Measurements from ENCODE around the gene WDR35. TPM values are rescaled to one million over a fixed set of nuclear protein-coding genes. Genes with fewer than 3 reads are reported as not detected.
A peak's percentile ranks its signal among the peaks of the same experiment; 100 is the strongest.
"Not testable (repeated sequence)": the region's sequence is repeated elsewhere in the genome, so short reads cannot be mapped to it uniquely, and the experiment has no call there.

WDR35 gene
- total RNA-seq, 1 donor from 2014 or later = 10.3 TPM

DNA sequence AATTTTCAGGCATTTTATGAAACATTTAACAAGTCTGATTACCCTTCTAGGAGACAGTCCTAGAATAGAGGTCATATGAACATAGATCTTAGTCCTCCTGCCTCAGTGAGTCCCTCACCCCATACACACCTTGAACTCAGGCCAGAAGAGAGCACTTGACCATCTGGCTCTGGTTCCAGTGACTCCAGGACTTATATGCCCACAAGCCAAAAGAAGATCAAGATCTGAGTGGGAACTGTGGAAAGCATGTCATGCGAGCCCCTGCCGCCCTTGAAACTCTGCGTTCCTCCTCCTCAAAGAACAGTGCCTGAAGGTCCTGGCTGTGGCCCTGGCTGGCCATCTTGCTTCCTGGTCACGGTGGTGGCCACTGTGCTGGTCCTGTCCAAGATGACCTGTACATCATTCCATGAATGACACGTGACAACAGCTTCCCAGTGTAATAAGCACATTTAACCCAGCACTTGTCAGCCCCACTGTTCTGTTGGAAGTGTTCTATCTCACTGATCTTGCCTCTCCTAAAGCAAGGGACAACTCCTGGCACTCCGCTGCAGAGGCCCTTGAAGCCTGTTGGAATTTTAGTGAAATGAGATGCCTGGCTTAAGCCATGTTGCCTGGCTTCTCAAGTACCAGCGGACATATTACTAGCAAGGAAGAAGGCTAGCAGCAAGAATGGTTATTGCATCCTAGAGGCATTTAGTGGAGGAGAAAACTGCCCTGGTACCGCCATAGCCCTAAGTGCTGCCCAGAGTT lies 105.8 kb downstream of the WDR35 start:
- H3K4me1 Mint-ChIP-seq (ENCODE audit: unreplicated experiment) = peaks cover 3% of the 10 kb centered on the region
- H3K27ac Mint-ChIP-seq (ENCODE audit: unreplicated experiment) = no peak overlapping the region
- TF ChIP-seq, protein P1, sequence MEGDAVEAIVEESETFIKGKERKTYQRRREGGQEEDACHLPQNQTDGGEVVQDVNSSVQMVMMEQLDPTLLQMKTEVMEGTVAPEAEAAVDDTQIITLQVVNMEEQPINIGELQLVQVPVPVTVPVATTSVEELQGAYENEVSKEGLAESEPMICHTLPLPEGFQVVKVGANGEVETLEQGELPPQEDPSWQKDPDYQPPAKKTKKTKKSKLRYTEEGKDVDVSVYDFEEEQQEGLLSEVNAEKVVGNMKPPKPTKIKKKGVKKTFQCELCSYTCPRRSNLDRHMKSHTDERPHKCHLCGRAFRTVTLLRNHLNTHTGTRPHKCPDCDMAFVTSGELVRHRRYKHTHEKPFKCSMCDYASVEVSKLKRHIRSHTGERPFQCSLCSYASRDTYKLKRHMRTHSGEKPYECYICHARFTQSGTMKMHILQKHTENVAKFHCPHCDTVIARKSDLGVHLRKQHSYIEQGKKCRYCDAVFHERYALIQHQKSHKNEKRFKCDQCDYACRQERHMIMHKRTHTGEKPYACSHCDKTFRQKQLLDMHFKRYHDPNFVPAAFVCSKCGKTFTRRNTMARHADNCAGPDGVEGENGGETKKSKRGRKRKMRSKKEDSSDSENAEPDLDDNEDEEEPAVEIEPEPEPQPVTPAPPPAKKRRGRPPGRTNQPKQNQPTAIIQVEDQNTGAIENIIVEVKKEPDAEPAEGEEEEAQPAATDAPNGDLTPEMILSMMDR (IDR thresholded peaks at IDR 0.05; ENCODE audit: unreplicated experiment) = no peak
- H3K9me3 Mint-ChIP-seq (ENCODE audit: unreplicated experiment) = peaks cover 5% of the 10 kb centered on the region
- H3K27me3 Mint-ChIP-seq (ENCODE audit: unreplicated experiment) = peaks cover 10% of the 10 kb centered on the region
- H3K4me3 Mint-ChIP-seq (ENCODE audit: unreplicated experiment) = no peak overlapping the region
- H3K36me3 Mint-ChIP-seq (ENCODE audit: low read depth, unreplicated experiment) = peaks cover 9% of the 10 kb centered on the region
- no peak for DNase-seq (ENCODE audit: low spot score)

DNA sequence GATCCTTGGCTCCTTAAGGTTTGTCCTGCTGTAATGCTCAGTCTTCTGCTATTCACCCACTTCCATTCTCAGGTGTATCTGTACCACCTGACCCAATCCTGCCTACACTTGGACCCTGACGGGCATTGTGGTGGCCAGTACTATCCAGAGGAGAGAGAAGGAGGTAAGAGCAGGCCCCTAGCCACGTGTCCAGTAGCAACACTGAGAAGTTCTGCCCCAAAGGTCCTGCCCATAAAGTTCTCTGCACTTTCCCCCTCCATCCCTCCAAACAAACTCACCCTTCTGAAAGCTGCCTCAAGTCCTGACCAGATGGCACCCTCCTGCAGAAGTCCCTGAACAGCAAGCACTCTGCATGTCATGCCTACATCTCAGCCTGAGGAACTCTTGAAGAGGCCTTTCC lies 106.4 kb downstream of the WDR35 start:
- H3K4me3 Mint-ChIP-seq (ENCODE audit: unreplicated experiment) = no peak overlapping the region
- H3K27ac Mint-ChIP-seq (ENCODE audit: unreplicated experiment) = no peak overlapping the region
- H3K36me3 Mint-ChIP-seq (ENCODE audit: low read depth, unreplicated experiment) = peaks cover 11% of the 10 kb centered on the region
- H3K9me3 Mint-ChIP-seq (ENCODE audit: unreplicated experiment) = peaks cover 5% of the 10 kb centered on the region
- peaks cover 10% of the 10 kb centered on the region for H3K27me3 Mint-ChIP-seq (ENCODE audit: unreplicated experiment)
- no peak for DNase-seq (ENCODE audit: low spot score)
- TF ChIP-seq, protein P1 (IDR thresholded peaks at IDR 0.05; ENCODE audit: unreplicated experiment) = no peak
- H3K4me1 Mint-ChIP-seq (ENCODE audit: unreplicated experiment) = peaks cover 3% of the 10 kb centered on the region

GRCh38 chr2:19882286-19882685 lies 107.6 kb downstream of the WDR35 start:
- TF ChIP-seq, protein P1 (IDR thresholded peaks at IDR 0.05; ENCODE audit: unreplicated experiment) = no peak
- Mint-ChIP-seq H3K4me3 (ENCODE audit: unreplicated experiment) (no peak overlapping the region), H3K27me3 (ENCODE audit: unreplicated experiment) (peaks cover 10% of the 10 kb centered on the region), H3K4me1 (ENCODE audit: unreplicated experiment) (peaks cover 3% of the 10 kb centered on the region), H3K9me3 (ENCODE audit: unreplicated experiment) (peaks cover 5% of the 10 kb centered on the region), H3K27ac (ENCODE audit: unreplicated experiment) (no peak overlapping the region), H3K36me3 (ENCODE audit: low read depth, unreplicated experiment) (peaks cover 11% of the 10 kb centered on the region)
- no peak for DNase-seq (ENCODE audit: low spot score)

GRCh38 chr2:19881908-19882265 lies 108.0 kb downstream of the WDR35 start:
- DNase-seq (ENCODE audit: low spot score) = no peak
- Mint-ChIP-seq H3K9me3 (ENCODE audit: unreplicated experiment) (peaks cover 5% of the 10 kb centered on the region), H3K4me3 (ENCODE audit: unreplicated experiment) (no peak overlapping the region), H3K4me1 (ENCODE audit: unreplicated experiment) (peaks cover 3% of the 10 kb centered on the region), H3K27ac (ENCODE audit: unreplicated experiment) (no peak overlapping the region), H3K36me3 (ENCODE audit: low read depth, unreplicated experiment) (peaks cover 11% of the 10 kb centered on the region), H3K27me3 (ENCODE audit: unreplicated experiment) (peaks cover 10% of the 10 kb centered on the region)
- TF ChIP-seq, protein P1 (IDR thresholded peaks at IDR 0.05; ENCODE audit: unreplicated experiment) = no peak

- Mint-ChIP-seq H3K36me3 (ENCODE audit: low read depth, unreplicated experiment) (peaks cover 11% of the 10 kb centered on the region), H3K27me3 (ENCODE audit: unreplicated experiment) (peaks cover 8% of the 10 kb centered on the region), H3K27ac (ENCODE audit: unreplicated experiment) (no peak overlapping the region), H3K4me3 (ENCODE audit: unreplicated experiment) (no peak overlapping the region), H3K9me3 (ENCODE audit: unreplicated experiment) (peaks cover 5% of the 10 kb centered on the region), H3K4me1 (ENCODE audit: unreplicated experiment) (peaks cover 5% of the 10 kb centered on the region)
- TF ChIP-seq, protein P1 (IDR thresholded peaks at IDR 0.05; ENCODE audit: unreplicated experiment) = no peak
- DNase-seq (ENCODE audit: low spot score) = no peak
These were observed 108.5 kb downstream of the WDR35 start for GRCh38 chr2:19881221-19881907.

GRCh38 chr2:19880191-19880590 lies 109.7 kb downstream of the WDR35 start:
- peaks cover 11% of the 10 kb centered on the region for H3K36me3 Mint-ChIP-seq (ENCODE audit: low read depth, unreplicated experiment)
- H3K27ac Mint-ChIP-seq (ENCODE audit: unreplicated experiment); H3K9me3 Mint-ChIP-seq (ENCODE audit: unreplicated experiment); DNase-seq (ENCODE audit: low spot score); H3K4me1 Mint-ChIP-seq (ENCODE audit: unreplicated experiment); H3K27me3 Mint-ChIP-seq (ENCODE audit: unreplicated experiment): not testable (repeated sequence)
- H3K4me3 Mint-ChIP-seq (ENCODE audit: unreplicated experiment) = peak overlapping the region; percentile 28

Data from endothelial cell (in vitro differentiated cells).